CD14-positive monocyte (primary cell): ENCODE measurements around the gene RPS23. TPM values are rescaled to one million over a fixed set of nuclear protein-coding genes. Genes with fewer than 3 reads are reported as not detected.

Source experiments
- DNase-seq, 3 donors: peaks; one replicate each; pipeline ENCODE4 v3.0.0-alpha.2; 2011 to 2022
- H2AFZ ChIP-seq: 2 replicates; pipeline ENCODE4 v1.6.0; 2012; ENCODE audit warnings: mild to moderate bottlenecking, low read depth, low read length, inconsistent platforms; ENCODE audit not compliant: insufficient read depth, poor library complexity, severe bottlenecking
- H3K27ac ChIP-seq, 2 donors: 1 replicate in 1 of 2; 2 replicates in 1 of 2; pipeline ENCODE4 v1.5.1; 2012 to 2013; ENCODE audit warnings: low read length in 2 of 2, control low read depth in 1 of 2, inconsistent platforms in 1 of 2, low read depth in 1 of 2, mild to moderate bottlenecking in 1 of 2
- H3K27me3 ChIP-seq, 2 donors: one replicate each; pipeline versions ENCODE4 v1.6.0 to v1.6.1; 2011 to 2013; ENCODE audit warnings: low read length in 2 of 2; ENCODE audit not compliant: control insufficient read depth in 2 of 2, insufficient read depth in 2 of 2
- H3K36me3 ChIP-seq, 2 donors: replicated peaks in 1 of 2; 1 replicate in 1 of 2; 2 replicates in 1 of 2; pipeline versions ENCODE4 v1.5.1 to v1.6.1; 2012 to 2013; ENCODE audit warnings: low read length in 2 of 2, control low read depth in 1 of 2, inconsistent platforms in 1 of 2, mild to moderate bottlenecking in 1 of 2; ENCODE audit not compliant: insufficient read depth in 2 of 2, control insufficient read depth in 1 of 2
- H3K4me1 ChIP-seq, 2 donors: 1 replicate in 1 of 2; 2 replicates in 1 of 2; pipeline versions ENCODE4 v1.5.1 to v1.6.1; 2012 to 2013; ENCODE audit warnings: low read length in 2 of 2, control low read depth in 1 of 2, inconsistent platforms in 1 of 2, mild to moderate bottlenecking in 1 of 2, moderate library complexity in 1 of 2; ENCODE audit not compliant: insufficient read depth in 2 of 2, control insufficient read depth in 1 of 2
- H3K4me2 ChIP-seq: replicated peaks from 2 replicates; pipeline ENCODE3; 2012; ENCODE audit warnings: low read length, moderate library complexity, mild to moderate bottlenecking; ENCODE audit not compliant: poor library complexity, severe bottlenecking; ENCODE audit errors: extremely low read depth
- H3K4me3 ChIP-seq, 3 experiments: fragments of 200-600 bp in 1 of 3; sonication (generic) in 1 of 3; replicated peaks in 1 of 3; 1 replicate in 2 of 3; 2 replicates in 1 of 3; pipeline ENCODE4 v1.5.1; 2011 to 2013; ENCODE audit warnings: low read length in 3 of 3, mild to moderate bottlenecking in 3 of 3, control low read depth in 2 of 3, low read depth in 2 of 3, inconsistent platforms in 1 of 3, moderate library complexity in 1 of 3
- H3K79me2 ChIP-seq: 2 replicates; pipeline ENCODE4 v1.6.0; 2012; ENCODE audit warnings: mild to moderate bottlenecking, control low read depth, inconsistent platforms, low read length, moderate library complexity; ENCODE audit not compliant: insufficient read depth
- H3K9ac ChIP-seq: 2 replicates; pipeline ENCODE4 v1.6.0; 2017; ENCODE audit warnings: low read length, mild to moderate bottlenecking; ENCODE audit not compliant: insufficient read depth, poor library complexity, severe bottlenecking
- H3K9me3 ChIP-seq, 2 donors: replicated peaks in 1 of 2; 1 replicate in 1 of 2; 2 replicates in 1 of 2; pipeline versions ENCODE4 v1.5.1 to v1.6.1; 2012 to 2013; ENCODE audit warnings: low read length in 2 of 2, control low read depth in 1 of 2; ENCODE audit not compliant: control insufficient read depth in 1 of 2, insufficient read depth in 1 of 2
- H4K20me1 ChIP-seq: 2 replicates; pipeline ENCODE4 v1.6.0; 2012; ENCODE audit warnings: mild to moderate bottlenecking, low read length, control low read depth, moderate library complexity; ENCODE audit not compliant: insufficient read depth
- H3K27ac Mint-ChIP-seq, 7 donors: one replicate each; pipeline ENCODE4 v1.8.0; 2020; ENCODE audit warnings: mild to moderate bottlenecking in 7 of 7, mixed read lengths in 7 of 7, moderate library complexity in 6 of 7, inconsistent platforms in 2 of 7
- H3K27me3 Mint-ChIP-seq, 3 donors: one replicate each; pipeline ENCODE4 v1.8.0; 2021 to 2022; ENCODE audit warnings: low read depth in 3 of 3, mild to moderate bottlenecking in 3 of 3, mixed read lengths in 3 of 3, moderate library complexity in 3 of 3, inconsistent platforms in 1 of 3
- H3K36me3 Mint-ChIP-seq, 2 donors: one replicate each; pipeline ENCODE4 v1.8.0; 2020; ENCODE audit warnings: mixed read lengths in 2 of 2, inconsistent platforms in 1 of 2, mild to moderate bottlenecking in 1 of 2
- H3K4me1 Mint-ChIP-seq: one replicate; pipeline ENCODE4 v1.8.0; 2020; ENCODE audit warnings: mild to moderate bottlenecking, mixed read lengths
- H3K4me3 Mint-ChIP-seq, 2 donors: one replicate each; pipeline ENCODE4 v1.8.0; 2020; ENCODE audit warnings: mild to moderate bottlenecking in 2 of 2, mixed read lengths in 2 of 2, moderate library complexity in 1 of 2
- H3K9me3 Mint-ChIP-seq, 7 donors: one replicate each; pipeline ENCODE4 v1.8.0; 2020 to 2022; ENCODE audit warnings: mixed read lengths in 7 of 7, mild to moderate bottlenecking in 6 of 7, moderate library complexity in 6 of 7, inconsistent platforms in 2 of 7
- WGBS: methylation state at CpG from one replicate; pipeline ENCODE4 v1.1.5; 2013; ENCODE audit warnings: missing lambda C conversion rate; ENCODE audit not compliant: insufficient coverage; 5-methylcytosine and 5-hydroxymethylcytosine counted together
- intact Hi-C, 2 donors: fragments of 100-400 bp; cut with micrococcal nuclease; formaldehyde crosslinking; loops; one replicate each; pipeline versions ENCODE4 v1.15.0 to v1.15.1; 2023
- polyA plus RNA-seq, 3 donors: library from polyadenylated mRNA; depleted of rRNA in 1 of 3; unstranded in 2 of 3; stranded (reverse) in 1 of 3; fragments of 300-500 nt in 2 of 3; fragments of >200 nt in 1 of 3; fragmentation: Illumina TruSeq in 2 of 3; gene quantifications; 1 replicate in 2 of 3; 2 replicates in 1 of 3; pipeline ENCODE4 v1.2.3, GENCODE V29; 2012 to 2021
- TF ChIP-seq, protein P1 (sequence below): fragments of 200-600 bp; IDR thresholded peaks from one replicate; pipeline ENCODE4 v1.8.0; 2022; ENCODE audit warnings: antibody characterized with exemption, mild to moderate bottlenecking

Gene RPS23
- polyA plus RNA-seq, 3 donors: 1,200 to 3,765 (median 1,267) TPM

DNA sequence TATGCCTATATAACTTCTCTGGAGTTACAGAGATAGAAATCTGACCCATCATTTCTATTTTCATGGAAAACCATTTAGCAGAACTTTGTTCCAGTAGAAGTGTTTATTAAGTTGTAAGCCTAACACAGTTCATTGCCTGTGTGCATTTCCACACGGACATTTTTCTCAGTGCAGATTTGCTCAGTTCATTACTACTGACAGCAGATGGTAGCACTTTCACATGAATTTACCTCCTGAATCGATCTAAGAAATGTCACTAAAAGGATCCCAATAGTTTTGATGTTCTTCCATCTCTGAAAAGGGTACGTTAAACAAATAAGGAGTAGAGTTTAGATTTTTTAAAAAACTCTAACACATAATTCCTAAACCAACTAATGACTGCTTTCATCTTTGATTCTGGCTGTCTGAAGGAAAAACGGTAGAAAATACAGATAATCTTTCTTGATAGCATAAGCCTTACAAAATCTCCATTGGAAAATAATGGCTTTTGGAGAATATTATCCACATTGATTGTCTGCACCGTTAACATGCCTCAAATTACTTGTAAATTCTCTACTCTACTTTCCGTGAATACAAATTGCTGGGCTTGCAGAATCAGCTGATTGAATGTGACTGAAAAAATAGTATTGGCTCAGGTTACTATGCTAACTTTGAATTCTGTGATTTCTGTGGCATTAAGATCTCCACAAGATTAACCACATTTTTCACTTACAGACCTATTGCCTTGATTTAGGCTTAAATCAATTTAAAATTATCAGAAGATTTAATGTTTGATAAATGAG is 33.1 kb downstream of the RPS23 start:
- Mint-ChIP-seq H3K27me3 (peaks cover 0 to 2% (median 0%) of the 10 kb centered on the region in 3 donors), H3K27ac (no peak overlapping the region), H3K4me3 (no peak overlapping the region), H3K4me1 (no peaks in the 10 kb centered on the region), H3K36me3 (peaks cover 0 to 11% of the 10 kb centered on the region in 2 donors), H3K9me3 (peaks cover 9 to 21% (median 13%) of the 10 kb centered on the region in 7 donors)
- no peaks in the 10 kb centered on the region for H3K79me2 ChIP-seq
- TF ChIP-seq, protein P1, sequence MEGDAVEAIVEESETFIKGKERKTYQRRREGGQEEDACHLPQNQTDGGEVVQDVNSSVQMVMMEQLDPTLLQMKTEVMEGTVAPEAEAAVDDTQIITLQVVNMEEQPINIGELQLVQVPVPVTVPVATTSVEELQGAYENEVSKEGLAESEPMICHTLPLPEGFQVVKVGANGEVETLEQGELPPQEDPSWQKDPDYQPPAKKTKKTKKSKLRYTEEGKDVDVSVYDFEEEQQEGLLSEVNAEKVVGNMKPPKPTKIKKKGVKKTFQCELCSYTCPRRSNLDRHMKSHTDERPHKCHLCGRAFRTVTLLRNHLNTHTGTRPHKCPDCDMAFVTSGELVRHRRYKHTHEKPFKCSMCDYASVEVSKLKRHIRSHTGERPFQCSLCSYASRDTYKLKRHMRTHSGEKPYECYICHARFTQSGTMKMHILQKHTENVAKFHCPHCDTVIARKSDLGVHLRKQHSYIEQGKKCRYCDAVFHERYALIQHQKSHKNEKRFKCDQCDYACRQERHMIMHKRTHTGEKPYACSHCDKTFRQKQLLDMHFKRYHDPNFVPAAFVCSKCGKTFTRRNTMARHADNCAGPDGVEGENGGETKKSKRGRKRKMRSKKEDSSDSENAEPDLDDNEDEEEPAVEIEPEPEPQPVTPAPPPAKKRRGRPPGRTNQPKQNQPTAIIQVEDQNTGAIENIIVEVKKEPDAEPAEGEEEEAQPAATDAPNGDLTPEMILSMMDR: no peak
- no peaks in the 10 kb centered on the region for H4K20me1 ChIP-seq
- no peak overlapping the region for H3K9ac ChIP-seq
- WGBS: 100% methylated on average over 1 of the region's 6 CpGs
- no peaks in the 10 kb centered on the region for H3K27me3 ChIP-seq
- no peaks in the 10 kb centered on the region for H3K4me1 ChIP-seq
- no peak overlapping the region for H3K4me3 ChIP-seq
- no peak for DNase-seq
- H2AFZ ChIP-seq: no peak overlapping the region
- H3K36me3 ChIP-seq: no peaks in the 10 kb centered on the region
- H3K4me2 ChIP-seq: no peak overlapping the region
- intact Hi-C loops: no loop called here
- no peak overlapping the region for H3K27ac ChIP-seq
- peaks cover 8 to 14% of the 10 kb centered on the region in 2 donors for H3K9me3 ChIP-seq

DNA sequence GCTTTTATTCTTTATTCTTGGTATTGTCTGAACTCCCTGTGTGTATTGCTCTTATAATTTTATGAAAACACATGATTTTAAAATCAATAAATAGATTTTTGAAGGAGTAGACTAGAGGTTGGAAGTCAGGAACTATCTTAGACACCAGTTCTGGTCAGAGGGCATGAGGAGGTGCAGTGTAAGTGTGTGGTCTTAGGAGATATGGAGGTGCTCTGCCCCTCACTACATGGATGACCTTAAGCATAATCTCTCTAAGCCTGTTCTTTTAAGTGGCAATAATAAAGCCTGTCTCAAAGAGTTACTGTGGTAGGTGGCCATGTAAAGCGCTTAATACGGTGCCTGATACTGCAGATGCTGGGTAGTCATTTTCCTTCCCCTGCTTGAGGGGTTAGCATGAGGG is 34.0 kb downstream of the RPS23 start:
- TF ChIP-seq, protein P1: no peak
- Histone ChIP-seq H3K4me1 (no peaks in the 10 kb centered on the region), H3K79me2 (no peaks in the 10 kb centered on the region), H2AFZ (no peak overlapping the region), H3K36me3 (no peaks in the 10 kb centered on the region), H3K9ac (no peak overlapping the region), H3K4me3 (no peak overlapping the region), H3K27ac (no peak overlapping the region), H3K9me3 (peaks cover 8 to 14% of the 10 kb centered on the region in 2 donors), H4K20me1 (no peaks in the 10 kb centered on the region), H3K4me2 (no peak overlapping the region), H3K27me3 (no peaks in the 10 kb centered on the region)
- WGBS: 100% methylated on average over 1 of the region's 2 CpGs
- Mint-ChIP-seq H3K4me3 (no peak overlapping the region), H3K9me3 (peaks cover 9 to 21% (median 13%) of the 10 kb centered on the region in 7 donors), H3K4me1 (no peaks in the 10 kb centered on the region), H3K36me3 (peaks cover 0 to 11% of the 10 kb centered on the region in 2 donors), H3K27ac (peak overlapping the region in 1 of 7 donors; percentile 5), H3K27me3 (peaks cover 0 to 2% (median 0%) of the 10 kb centered on the region in 3 donors)
- DNase-seq: no peak
- intact Hi-C loops: no loop called here
